Measurements from ENCODE around the gene BRCC3. TPM values are rescaled to one million over a fixed set of nuclear protein-coding genes. Genes with fewer than 3 reads are reported as not detected.

Gene BRCC3
- total RNA-seq (2016; rRNA removed; fragmentation: Illumina TruSeq; extraction: Trizol), result 24.3 and 44.2 TPM in 2 replicates
- 2.4 and 3.1 TPM in 2 replicates for total RNA-seq (2016; cell fraction: cytosol; rRNA removed; fragmentation: Illumina TruSeq; extraction: Trizol; ENCODE audit: low read depth)
- 25.6 and 47.6 TPM in 2 replicates for total RNA-seq (2016; cell fraction: insoluble cytoplasmic fraction; rRNA removed; fragmentation: Illumina TruSeq; extraction: Trizol)
- 13.5 and 13.7 TPM in 2 replicates for total RNA-seq (2016; cell fraction: membrane; rRNA removed; fragmentation: Illumina TruSeq; extraction: Trizol)
- 12.9 and 17.1 TPM in 2 replicates for total RNA-seq (2016; cell fraction: nucleus; rRNA removed; fragmentation: Illumina TruSeq; extraction: Trizol)
- polyA plus RNA-seq (2011; rRNA removed), result 16.1 and 19.8 TPM in 2 replicates
- polyA plus RNA-seq (2011; cell fraction: cytosol; rRNA removed), result 11.8 and 16.5 TPM in 2 replicates
- polyA plus RNA-seq (2011; cell fraction: nucleus; rRNA removed), result 5.8 and 6.0 TPM in 2 replicates
- 14.4 and 18.3 TPM in 2 replicates for polyA plus RNA-seq (2012)
- 2.5 and 2.8 TPM in 2 replicates for polyA plus RNA-seq (2016; cell fraction: cytosol; fragmentation: Illumina TruSeq; extraction: Trizol; ENCODE audit: low read depth)
- polyA plus RNA-seq (2016; cell fraction: insoluble cytoplasmic fraction; fragmentation: Illumina TruSeq; extraction: Trizol; ENCODE audit: low read depth), result 57.9 and 58.3 TPM in 2 replicates
- 8.6 and 9.5 TPM in 2 replicates for polyA plus RNA-seq (2016; cell fraction: membrane; fragmentation: Illumina TruSeq; extraction: Trizol; ENCODE audit: low read depth)
- polyA plus RNA-seq (2016; cell fraction: nucleus; fragmentation: Illumina TruSeq; extraction: Trizol; ENCODE audit: insufficient read depth, low read depth), result 22.5 and 24.9 TPM in 2 replicates
- polyA minus RNA-seq (2011; rRNA and poly(A)+ RNA removed; ENCODE audit: low replicate concordance), result 9.4 and 25.7 TPM in 2 replicates
- polyA minus RNA-seq (2011; cell fraction: cytosol; rRNA and poly(A)+ RNA removed), result 16.2 and 17.1 TPM in 2 replicates
- polyA minus RNA-seq (2011; cell fraction: nucleus; rRNA and poly(A)+ RNA removed), result 15.1 and 18.4 TPM in 2 replicates
- percentile 74 among the genes with signal in this experiment for Bru-seq, nascent RNA
- percentile 69 among the genes with signal in this experiment for BruChase-seq, experiment 1, labeled RNA remaining after a 6-hour chase
- BruChase-seq, experiment 2, labeled RNA remaining after a 2-hour chase, result percentile 72 among the genes with signal in this experiment
- long read RNA-seq, experiment 1, transcript BRCC3-208 (10 exons, 2,694 nt), result major isoform, 14 of 32 reads
- long read RNA-seq, experiment 1, partial matches to known transcripts, result 2 of 32 reads
- long read RNA-seq, experiment 1, other reads (novel, unspliced or antisense), result 16 of 32 reads
- long read RNA-seq, experiment 2, transcript BRCC3-208 (10 exons, 2,694 nt), result major isoform, 13 of 57 reads
- long read RNA-seq, experiment 2, partial matches to known transcripts, result 3 of 57 reads
- long read RNA-seq, experiment 2, other reads (novel, unspliced or antisense), result 40 of 57 reads

GRCh38 chrX:155070975-155071693 is at the start of gene BRCC3, which contains the start of the genes CMC4 and MTCP1:
Gene BRCC3 (plus strand): TSS chrX:155071508. CDS start chrX:155071528, 20 bp downstream.
Gene CMC4 (minus strand): TSS chrX:155071136. CDS start chrX:155064023, 7,113 bp downstream.
Gene MTCP1 (minus strand): TSS chrX:155071136. CDS start chrX:155066010, 5,126 bp downstream.
- Histone ChIP-seq H3K79me2 (ENCODE audit: insufficient read depth, low read length) (peaks cover 25% of the 10 kb centered on the region), H3K4me2 (ENCODE audit: low read depth, low read length) (peak within 1 kb of the TSS; percentile 78), H2AFZ (ENCODE audit: low read length) (peak within 1 kb of the TSS; percentile 42), H3K4me1 (ENCODE audit: insufficient read depth, low read length) (peaks cover 45% of the 10 kb centered on the region), H3K9ac (ENCODE audit: insufficient read depth, low read depth, low read length) (peak within 1 kb of the TSS; percentile 74), H4K20me1 (ENCODE audit: insufficient read depth, low read length) (no peaks in the 10 kb centered on the region), H3K36me3 (replicated peaks in 1 of 2; ENCODE audit: control insufficient read depth in 1 of 2, insufficient read depth in 2 of 2, low read length in 2 of 2) (peaks cover 0 to 6% of the 10 kb centered on the region in 2 experiments; a peak in 1 of 5 replicates), H3K4me3 (replicated peaks in 1 of 3; ENCODE audit: insufficient read depth in 1 of 3, low read depth in 2 of 3, low read length in 3 of 3) (peak within 1 kb of the TSS; percentile 72 to 86 (median 79)), H3K27ac (ENCODE audit: extremely low read length, insufficient read depth, low read length) (peak within 1 kb of the TSS; percentile 77), H3K27me3 (ENCODE audit: control insufficient read depth in 1 of 2, insufficient read depth in 2 of 2, low read length in 2 of 2) (no peaks in the 10 kb centered on the region), H3K9me3 (ENCODE audit: low read length) (no peaks in the 10 kb centered on the region)
- no TSS peak for BruUV-seq (replicated peaks)
- peak; percentile 97 for ATAC-seq
- no CpG with 5 or more reads among the region's 81 CpGs for WGBS (ENCODE audit: low lambda C conversion rate)
- in situ Hi-C loops (cut with HindIII; ENCODE audit: extremely low pct_ligation_motif_present, low pct_unique_long_range_greater_than_20kb), result no loop called here
- POLR2A ChIA-PET, result interaction anchor here (1.0 to 1.3 kb wide), 2 partner anchors 44 kb away, joined by 4 to 7 read pairs; partner anchors contain the start of gene FUNDC2
- intact Hi-C loops (cut with micrococcal nuclease; ENCODE audit: unreplicated experiment), result loop anchor here (5.0 kb wide), 1 partner anchor 44 kb away; the partner anchor contains the start of gene FUNDC2
- no peak for FAIRE-seq
- CTCF ChIA-PET (ENCODE audit: low intra/inter-chr PET ratio, low total read pairs), result no interaction called here
- DNase-seq (ENCODE audit: low spot score), result peak; percentile 65
- TF ChIP-seq ZNF598 (CRISPR knock-in tag; IDR thresholded peaks at IDR 0.05; ENCODE audit: borderline replicate concordance) (no peak), ZNF124 (CRISPR knock-in tag; IDR thresholded peaks at IDR 0.05) (no peak), ZFP91 (CRISPR knock-in tag; IDR thresholded peaks at IDR 0.05; ENCODE audit: borderline replicate concordance) (0 out of 2 replicates have a peak, but pooled peaks have one; percentile 54), ZSCAN22 (CRISPR knock-in tag; IDR thresholded peaks at IDR 0.05) (no peak), ZNF550 (CRISPR knock-in tag; IDR thresholded peaks at IDR 0.05; ENCODE audit: borderline replicate concordance) (no peak), HNRNPL (IDR thresholded peaks at IDR 0.05; ENCODE audit: low read depth, low read length) (no peak), EED (CRISPR knock-in tag; IDR thresholded peaks at IDR 0.05) (no peak), RFXAP (CRISPR knock-in tag; IDR thresholded peaks at IDR 0.05; ENCODE audit: borderline replicate concordance) (no peak), ZFYVE20 (CRISPR knock-in tag; IDR thresholded peaks at IDR 0.05; ENCODE audit: borderline replicate concordance, low read depth) (0 out of 2 replicates have a peak, but pooled peaks have one; percentile 31), TBX3 (IDR thresholded peaks at IDR 0.05; ENCODE audit: borderline replicate concordance) (no peak), DR1 (CRISPR knock-in tag; IDR thresholded peaks at IDR 0.05) (no peak), GATAD1 (CRISPR knock-in tag; IDR thresholded peaks at IDR 0.05) (no peak; the same call in 1 of the 2 replicates), POLR2A (IDR thresholded peaks at IDR 0.05; ENCODE audit: insufficient read depth in 1 of 2, low read depth in 2 of 2, low read length in 2 of 2) (peak; percentile 80 to 93), ZNF414 (CRISPR knock-in tag; IDR thresholded peaks at IDR 0.05) (no peak), ZKSCAN1 (IDR thresholded peaks at IDR 0.05; ENCODE audit: low read length) (no peak), RBFOX2 (IDR thresholded peaks at IDR 0.05; ENCODE audit: low read depth, low read length) (peak; percentile 65), U2AF2 (IDR thresholded peaks at IDR 0.05; ENCODE audit: low read depth, low read length) (no peak)

All from HepG2 (cell line).